Gastroesophageal sphincter (tissue), 3 donors: ENCODE data around the gene ELANE.

Source experiments
- CTCF ChIP-seq, 4 experiments: fragments of 200-600 bp in 2 of 4; fragments of 450-650 bp in 2 of 4; sonication (generic) in 1 of 4; IDR thresholded peaks; one replicate each; pipeline ENCODE4 v1.5.1; 2017 to 2019; ENCODE audit warnings: antibody characterized with exemption in 4 of 4, mild to moderate bottlenecking in 2 of 4, moderate library complexity in 2 of 4
- EP300 ChIP-seq: sonication (generic); formaldehyde crosslinking; IDR thresholded peaks from one replicate; pipeline ENCODE4 v1.6.1; 2017; ENCODE audit warnings: antibody characterized with exemption, mild to moderate bottlenecking
- POLR2A ChIP-seq, 2 donors: fragments of 450-650 bp; IDR thresholded peaks; one replicate each; pipeline ENCODE4 v1.6.1; 2017; ENCODE audit warnings: antibody characterized with exemption in 2 of 2, mild to moderate bottlenecking in 2 of 2, moderate library complexity in 1 of 2
- POLR2AphosphoS5 ChIP-seq: sonication (generic); formaldehyde crosslinking; IDR thresholded peaks from one replicate; pipeline ENCODE4 v1.6.1; 2017; ENCODE audit warnings: antibody characterized with exemption

DNA sequence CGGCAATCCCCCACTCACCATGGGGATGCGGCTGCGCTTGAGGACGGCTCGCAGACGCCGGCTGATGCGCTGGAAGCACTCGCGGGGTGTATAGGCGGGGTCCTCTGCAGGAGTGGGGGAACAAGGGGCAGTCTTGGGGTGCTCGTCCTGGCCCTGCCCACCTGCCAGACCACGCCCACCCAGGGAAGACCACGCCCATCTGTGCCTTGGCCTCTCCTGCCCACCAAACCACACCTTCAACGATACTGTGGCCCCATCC is 47.9 kb downstream of the ELANE start:
- no peak for TF ChIP-seq CTCF (IDR thresholded peaks at IDR 0.05)
- TF ChIP-seq POLR2AphosphoS5 = no peak
- TF ChIP-seq POLR2A (IDR thresholded peaks at IDR 0.05) = no peak
- no peak for TF ChIP-seq EP300
